A549 (cell line): ENCODE data around the gene CACNA1D. TPM values are rescaled to one million over a fixed set of nuclear protein-coding genes. Genes with fewer than 3 reads are reported as not detected.

Source experiments
- ATAC-seq, 2 experiments: fragments of 200-7000 bp in 1 of 2; fragments of >200 bp in 1 of 2; cut with Nextera tagmentation in 1 of 2; cut with Tn5 transposase in 1 of 2; 3 replicates each; pipeline versions ENCODE4 v1.8.0 to v1.9.1; 2018 to 2020; ENCODE audit warnings: mild to moderate bottlenecking in 1 of 2, moderate library complexity in 1 of 2
- CTCF ChIA-PET: fragments of 300-600 bp; sonication (Branson Sonifier 250); formaldehyde crosslinking; extraction: SDS; loops from one replicate; lab custom pipeline; 2021; ENCODE audit warnings: antibody characterized with exemption, inconsistent platforms; lab: Yijun Ruan, JAX
- POLR2A ChIA-PET: fragments of 350-600 bp; formaldehyde crosslinking; extraction: SDS; loops from one replicate; lab custom pipeline; 2021; ENCODE audit warnings: antibody characterized with exemption, inconsistent platforms; lab: Yijun Ruan, JAX
- DNase-seq, 2 experiments: peaks; one replicate each; pipeline versions ENCODE4 v3.0.0 to v3.0.0-alpha.2; 2011 to 2016; ENCODE audit warnings: low read depth in 1 of 2, low spot score in 1 of 2
- FAIRE-seq: peaks from 2 replicates; lab custom pipeline; 2011; peaks lifted over from hg19 to GRCh38; lab: Jason Lieb, UNC
- H3K27ac ChIP-seq, 2 experiments: fragments of >200 bp; sonication (Bioruptor Twin); formaldehyde crosslinking; 3 replicates each; pipeline ENCODE4 v1.5.1; 2016 to 2017
- H3K4me1 ChIP-seq: fragments of >200 bp; sonication (Bioruptor Twin); formaldehyde crosslinking; 3 replicates; pipeline ENCODE4 v1.6.1; 2016
- H3K4me2 ChIP-seq: fragments of >200 bp; sonication (Bioruptor Twin); formaldehyde crosslinking; 3 replicates; pipeline ENCODE4 v1.6.1; 2016
- H3K4me3 ChIP-seq: fragments of >200 bp; sonication (Bioruptor Twin); formaldehyde crosslinking; 3 replicates; pipeline ENCODE4 v1.5.1; 2016
- H3K9me3 ChIP-seq: fragments of >200 bp; sonication (Bioruptor Twin); formaldehyde crosslinking; 3 replicates; pipeline ENCODE4 v1.6.1; 2016
- BHLHE40 ChIP-seq: IDR thresholded peaks from 2 replicates; pipeline ENCODE4 v1.6.1; 2012; ENCODE audit warnings: low read depth, low read length, inconsistent platforms
- CHD2 ChIP-seq: fragments of 150-350 bp; IDR thresholded peaks from 2 replicates; pipeline ENCODE4 v1.6.1; 2014; ENCODE audit warnings: low read length; ENCODE audit not compliant: partially characterized antibody
- CTCF ChIP-seq: fragments of >200 bp; sonication (Bioruptor Twin); formaldehyde crosslinking; IDR thresholded peaks from 3 replicates; pipeline ENCODE4 v1.5.1; 2016
- EHF ChIP-seq: fragments of 250-450 bp; sonication (Bioruptor Pico); IDR thresholded peaks from 2 replicates; pipeline ENCODE4 v1.5.0; 2020; ENCODE audit warnings: mild to moderate bottlenecking
- EHMT2 ChIP-seq: fragments of 200-600 bp; sonication (generic); IDR thresholded peaks from 2 replicates; pipeline ENCODE4 v1.6.1; 2016; ENCODE audit warnings: antibody characterized with exemption, low read depth, mild to moderate bottlenecking, moderate library complexity
- EP300 ChIP-seq, 2 experiments: fragments of >200 bp; sonication (Bioruptor Twin); formaldehyde crosslinking; IDR thresholded peaks; 2 replicates in 1 of 2; 3 replicates in 1 of 2; pipeline ENCODE4 v1.6.1; 2016 to 2017
- FOSL2 ChIP-seq, 2 experiments: fragments of 450-650 bp in 1 of 2; fragments of >200 bp in 1 of 2; sonication (Bioruptor Twin) in 1 of 2; formaldehyde crosslinking; IDR thresholded peaks; 2 replicates each; pipeline versions ENCODE4 v1.5.0 to v1.6.1; 2016 to 2020; ENCODE audit warnings: mild to moderate bottlenecking in 1 of 2, moderate library complexity in 1 of 2
- FOXS1 ChIP-seq: fragments of 250-450 bp; sonication (Bioruptor Pico); IDR thresholded peaks from 2 replicates; pipeline ENCODE4 v1.5.0; 2020; ENCODE audit warnings: mild to moderate bottlenecking, moderate library complexity
- HOXB13 ChIP-seq: fragments of 250-450 bp; sonication (Bioruptor Pico); IDR thresholded peaks from 2 replicates; pipeline ENCODE4 v1.5.0; 2020; ENCODE audit warnings: low read depth, mild to moderate bottlenecking, moderate library complexity
- MAFK ChIP-seq: fragments of 450-650 bp; IDR thresholded peaks from 2 replicates; pipeline ENCODE4 v1.6.1; 2014; ENCODE audit not compliant: partially characterized antibody
- NR3C1 ChIP-seq: fragments of >200 bp; sonication (Bioruptor Twin); formaldehyde crosslinking; IDR thresholded peaks from 3 replicates; pipeline ENCODE4 v1.6.1; 2017
- PBX3 ChIP-seq: IDR thresholded peaks from 2 replicates; pipeline ENCODE4 v1.6.1; 2012
- PHF8 ChIP-seq: fragments of 200-600 bp; sonication (generic); IDR thresholded peaks from 2 replicates; pipeline ENCODE4 v1.6.1; 2016; ENCODE audit warnings: low read depth, mild to moderate bottlenecking, antibody characterized with exemption, moderate library complexity, borderline replicate concordance
- RAD21 ChIP-seq, 2 experiments: fragments of >200 bp in 1 of 2; sonication (Bioruptor Twin) in 1 of 2; formaldehyde crosslinking in 1 of 2; IDR thresholded peaks in 1 of 2; conservative IDR thresholded peaks in 1 of 2; 2 replicates in 1 of 2; 3 replicates in 1 of 2; pipeline ENCODE4 v1.6.1; 2012 to 2018; ENCODE audit warnings: inconsistent platforms in 1 of 2
- RNF2 ChIP-seq: fragments of 200-600 bp; sonication (generic); IDR thresholded peaks from 2 replicates; pipeline ENCODE4 v1.6.1; 2016; ENCODE audit warnings: low read depth, mild to moderate bottlenecking, antibody characterized with exemption, moderate library complexity, borderline replicate concordance
- TFCP2L1 ChIP-seq: fragments of 250-450 bp; sonication (Bioruptor Pico); IDR thresholded peaks from 2 replicates; pipeline ENCODE4 v1.5.0; 2021; ENCODE audit warnings: mild to moderate bottlenecking
- WGBS: methylation state at CpG from one replicate; pipeline ENCODE4 v1.1.6; 2017; ENCODE audit errors: missing lambda C conversion rate; 5-methylcytosine and 5-hydroxymethylcytosine counted together
- polyA plus RNA-seq, 4 experiments: library from polyadenylated mRNA; depleted of rRNA in 3 of 4; stranded (reverse); fragments of >200 nt; fragmentation: RNase III in 1 of 4; extraction: RNeasy Plus Mini Kit Qiagen cat#74134 plus additional on column Dnase treatment in 1 of 4; gene quantifications; 2 replicates in 3 of 4; 3 replicates in 1 of 4; pipeline ENCODE4 v1.2.3, GENCODE V29; 2011 to 2017
- TF ChIP-seq, protein P1 (sequence below): fragments of 450-650 bp; IDR thresholded peaks from 2 replicates; pipeline ENCODE4 v1.6.1; 2014; ENCODE audit warnings: antibody characterized with exemption
- TF ChIP-seq, protein P2 (sequence below): fragments of 150-350 bp; IDR thresholded peaks from 2 replicates; pipeline ENCODE4 v1.6.1; 2014; ENCODE audit warnings: low read depth, mild to moderate bottlenecking, low read length
- TF ChIP-seq, protein P3 (sequence below): IDR thresholded peaks from 2 replicates; pipeline ENCODE4 v1.6.1; 2012; ENCODE audit warnings: low read depth, borderline replicate concordance
- TF ChIP-seq, protein P4 (sequence below): IDR thresholded peaks from 2 replicates; pipeline ENCODE4 v1.6.1; 2012

Gene CACNA1D
- polyA plus RNA-seq, 2 of the 4 experiments (the other 2 are of a cell fraction) = 1.1 to 10.7 TPM

GRCh38 chr3:53826048-53826447 is 331.6 kb downstream of the CACNA1D start:
- H3K4me3 ChIP-seq = no peak overlapping the region
- no peaks in the 10 kb centered on the region for H3K9me3 ChIP-seq
- FAIRE-seq (no peak), ATAC-seq (no peak), DNase-seq (no peak)
- H3K4me2 ChIP-seq = no peak overlapping the region
- ChIA-PET POLR2A (no interaction called here), CTCF (interaction anchor here (1.1 kb wide), 1 partner anchor 9 kb away, joined by 3 read pairs; no protein-coding TSS in a partner anchor)
- WGBS = 75% methylated on average over 1 of the region's 1 CpG
- H3K27ac ChIP-seq = no peak overlapping the region
- H3K4me1 ChIP-seq = no peaks in the 10 kb centered on the region
- TF ChIP-seq RNF2 (no peak), EHMT2 (no peak), PHF8 (no peak), EP300 (IDR thresholded peaks at IDR 0.05) (no peak), EHF (no peak), FOXS1 (no peak), TFCP2L1 (CRISPR knock-in tag) (no peak), HOXB13 (no peak), FOSL2 (IDR thresholded peaks at IDR 0.05) (no peak), FOSL2 (CRISPR knock-in tag; IDR thresholded peaks at IDR 0.05) (no peak), BHLHE40 (no peak), RAD21 (conservative IDR thresholded peaks at IDR 0.05 in 1 of 2, IDR thresholded peaks at IDR 0.05 in 1 of 2) (no peak)
- TF ChIP-seq, protein P1, sequence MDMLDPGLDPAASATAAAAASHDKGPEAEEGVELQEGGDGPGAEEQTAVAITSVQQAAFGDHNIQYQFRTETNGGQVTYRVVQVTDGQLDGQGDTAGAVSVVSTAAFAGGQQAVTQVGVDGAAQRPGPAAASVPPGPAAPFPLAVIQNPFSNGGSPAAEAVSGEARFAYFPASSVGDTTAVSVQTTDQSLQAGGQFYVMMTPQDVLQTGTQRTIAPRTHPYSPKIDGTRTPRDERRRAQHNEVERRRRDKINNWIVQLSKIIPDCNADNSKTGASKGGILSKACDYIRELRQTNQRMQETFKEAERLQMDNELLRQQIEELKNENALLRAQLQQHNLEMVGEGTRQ = no peak
- TF ChIP-seq, protein P2, sequence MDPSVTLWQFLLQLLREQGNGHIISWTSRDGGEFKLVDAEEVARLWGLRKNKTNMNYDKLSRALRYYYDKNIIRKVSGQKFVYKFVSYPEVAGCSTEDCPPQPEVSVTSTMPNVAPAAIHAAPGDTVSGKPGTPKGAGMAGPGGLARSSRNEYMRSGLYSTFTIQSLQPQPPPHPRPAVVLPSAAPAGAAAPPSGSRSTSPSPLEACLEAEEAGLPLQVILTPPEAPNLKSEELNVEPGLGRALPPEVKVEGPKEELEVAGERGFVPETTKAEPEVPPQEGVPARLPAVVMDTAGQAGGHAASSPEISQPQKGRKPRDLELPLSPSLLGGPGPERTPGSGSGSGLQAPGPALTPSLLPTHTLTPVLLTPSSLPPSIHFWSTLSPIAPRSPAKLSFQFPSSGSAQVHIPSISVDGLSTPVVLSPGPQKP = no peak
- TF ChIP-seq, protein P3, sequence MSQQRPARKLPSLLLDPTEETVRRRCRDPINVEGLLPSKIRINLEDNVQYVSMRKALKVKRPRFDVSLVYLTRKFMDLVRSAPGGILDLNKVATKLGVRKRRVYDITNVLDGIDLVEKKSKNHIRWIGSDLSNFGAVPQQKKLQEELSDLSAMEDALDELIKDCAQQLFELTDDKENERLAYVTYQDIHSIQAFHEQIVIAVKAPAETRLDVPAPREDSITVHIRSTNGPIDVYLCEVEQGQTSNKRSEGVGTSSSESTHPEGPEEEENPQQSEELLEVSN = no peak

GRCh38 chr3:53828581-53828980 is 334.2 kb downstream of the CACNA1D start:
- ATAC-seq = no peak
- CTCF ChIA-PET = no interaction called here
- POLR2A ChIA-PET = no interaction called here
- H3K9me3 ChIP-seq = no peaks in the 10 kb centered on the region
- no peak for DNase-seq
- TF ChIP-seq CHD2 (no peak), EP300 (IDR thresholded peaks at IDR 0.05) (no peak)
- TF ChIP-seq, all 56 proteins: peak for 0
- 79% methylated on average over 1 of the region's 1 CpG for WGBS
- no peak overlapping the region for H3K4me2 ChIP-seq
- H3K4me3 ChIP-seq = no peak overlapping the region
- H3K4me1 ChIP-seq = no peaks in the 10 kb centered on the region
- FAIRE-seq = no peak
- no peak overlapping the region for H3K27ac ChIP-seq

DNA sequence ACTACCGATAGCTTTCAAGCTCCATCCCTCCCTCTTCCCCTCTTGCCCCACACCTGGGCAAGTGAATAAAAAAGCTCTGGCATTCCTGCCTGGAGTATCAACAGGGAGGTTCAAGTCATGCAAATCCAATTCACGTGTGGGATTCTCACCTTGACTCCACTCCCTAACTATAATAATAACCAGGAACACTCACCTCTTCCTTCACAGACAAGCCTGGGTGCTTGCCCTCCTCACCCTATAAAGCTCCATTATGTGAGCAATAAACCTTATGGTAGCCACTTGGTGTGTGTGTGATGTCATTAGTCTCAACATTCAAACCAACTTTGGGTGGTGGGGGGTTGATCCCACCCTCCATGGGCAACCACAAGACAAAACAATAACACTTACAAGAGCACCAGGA is 335.2 kb downstream of the CACNA1D start:
- DNase-seq = no peak
- CTCF ChIA-PET = no interaction called here
- no peak overlapping the region for H3K4me2 ChIP-seq
- FAIRE-seq = no peak
- no peak for ATAC-seq
- H3K9me3 ChIP-seq = no peaks in the 10 kb centered on the region
- POLR2A ChIA-PET = no interaction called here
- no peak overlapping the region for H3K27ac ChIP-seq
- 88% methylated on average over 2 of the region's 2 CpGs for WGBS
- H3K4me3 ChIP-seq = no peak overlapping the region
- TF ChIP-seq MAFK (no peak), PBX3 (no peak), HOXB13 (no peak), CTCF (no peak), NR3C1 (no peak)
- TF ChIP-seq, protein P4, sequence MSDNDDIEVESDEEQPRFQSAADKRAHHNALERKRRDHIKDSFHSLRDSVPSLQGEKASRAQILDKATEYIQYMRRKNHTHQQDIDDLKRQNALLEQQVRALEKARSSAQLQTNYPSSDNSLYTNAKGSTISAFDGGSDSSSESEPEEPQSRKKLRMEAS = no peak
- H3K4me1 ChIP-seq = no peaks in the 10 kb centered on the region
